Caco-2 (cell line): ENCODE results near the gene CAPN13. TPM values are rescaled to one million over a fixed set of nuclear protein-coding genes. Genes with fewer than 3 reads are reported as not detected.

Source experiments
- BruUV-seq: library from RNA; stranded (reverse); fragments of 400-500 nt; replicated peaks from 2 replicates; lab custom pipeline; 2021; lab: Mats Ljungman, UMichigan
- CTCF ChIA-PET: fragments of 300-600 bp; sonication (Branson Sonifier 250); formaldehyde crosslinking; loops from one replicate; lab custom pipeline; 2022; ENCODE audit warnings: antibody characterized with exemption; lab: Charles Lee
- POLR2A ChIA-PET: fragments of 300-600 bp; sonication (Branson Sonifier 250); formaldehyde crosslinking; loops from one replicate; lab custom pipeline; 2022; ENCODE audit warnings: antibody characterized with exemption; lab: Charles Lee
- DNase-seq, 2 experiments: peaks; one replicate each; pipeline versions ENCODE4 v3.0.0 to v3.0.0-alpha.2; 2020 to 2022
- H3K27me3 ChIP-seq: replicated peaks from 2 replicates; pipeline ENCODE4 v1.6.0; 2011; ENCODE audit warnings: low read length; ENCODE audit not compliant: control insufficient read depth, insufficient read depth
- H3K36me3 ChIP-seq: 2 replicates; pipeline ENCODE4 v1.5.1; 2011; ENCODE audit warnings: low read length; ENCODE audit not compliant: control insufficient read depth, insufficient read depth
- H3K4me1 ChIP-seq: fragments of 250-450 bp; sonication (Bioruptor Pico); 2 replicates; pipeline ENCODE4 v1.5.1; 2020; ENCODE audit warnings: mild to moderate bottlenecking
- H3K4me3 ChIP-seq: 2 replicates; pipeline ENCODE4 v1.5.1; 2011; ENCODE audit warnings: low read depth, mild to moderate bottlenecking, control low read depth, low read length
- H3K9me3 ChIP-seq: fragments of 250-450 bp; sonication (Bioruptor Pico); 2 replicates; pipeline ENCODE4 v1.5.1; 2020; ENCODE audit warnings: mild to moderate bottlenecking, moderate library complexity
- H3K27ac Mint-ChIP-seq: one replicate; pipeline ENCODE4 v1.8.0; 2022; ENCODE audit warnings: mixed read lengths; ENCODE audit not compliant: unreplicated experiment
- H3K27me3 Mint-ChIP-seq: one replicate; pipeline ENCODE4 v1.8.0; 2022; ENCODE audit warnings: mixed read lengths; ENCODE audit not compliant: insufficient read depth, unreplicated experiment
- H3K36me3 Mint-ChIP-seq: one replicate; pipeline ENCODE4 v1.8.0; 2022; ENCODE audit warnings: mild to moderate bottlenecking, mixed read lengths; ENCODE audit not compliant: insufficient read depth, unreplicated experiment
- H3K4me1 Mint-ChIP-seq: one replicate; pipeline ENCODE4 v1.8.0; 2022; ENCODE audit warnings: low read depth, mixed read lengths; ENCODE audit not compliant: unreplicated experiment
- H3K4me3 Mint-ChIP-seq: one replicate; pipeline ENCODE4 v1.8.0; 2022; ENCODE audit warnings: mild to moderate bottlenecking, moderate library complexity, mixed read lengths; ENCODE audit not compliant: unreplicated experiment
- H3K9me3 Mint-ChIP-seq: one replicate; pipeline ENCODE4 v1.8.0; 2022; ENCODE audit warnings: mixed read lengths; ENCODE audit not compliant: unreplicated experiment
- intact Hi-C: fragments of 100-400 bp; cut with micrococcal nuclease; formaldehyde crosslinking; loops from one replicate; pipeline ENCODE4 v1.10.0; 2022; ENCODE audit not compliant: unreplicated experiment
- total RNA-seq: library from RNA; stranded (reverse); gene quantifications from 2 replicates; pipeline ENCODE4 v1.2.3, GENCODE V29; 2022
- TF ChIP-seq, protein P1 (sequence below), 2 experiments: fragments of 200-600 bp in 1 of 2; IDR thresholded peaks; 1 replicate in 1 of 2; 2 replicates in 1 of 2; pipeline versions ENCODE4 v1.5.1 to v1.8.0; 2011 to 2022; ENCODE audit warnings: antibody characterized with exemption in 1 of 2, control low read depth in 1 of 2, inconsistent platforms in 1 of 2, low read depth in 1 of 2, low read length in 1 of 2, mild to moderate bottlenecking in 1 of 2, moderate library complexity in 1 of 2; ENCODE audit not compliant: insufficient read depth in 1 of 2, severe bottlenecking in 1 of 2, unreplicated experiment in 1 of 2

Gene CAPN13
- total RNA-seq, 1 experiment from 2014 or later: 2.1 TPM

GRCh38 chr2:30768708-30769480, 38.4 kb downstream of the CAPN13 start:
- H3K27me3 Mint-ChIP-seq: peaks cover 8% of the 10 kb centered on the region
- TF ChIP-seq, protein P1, sequence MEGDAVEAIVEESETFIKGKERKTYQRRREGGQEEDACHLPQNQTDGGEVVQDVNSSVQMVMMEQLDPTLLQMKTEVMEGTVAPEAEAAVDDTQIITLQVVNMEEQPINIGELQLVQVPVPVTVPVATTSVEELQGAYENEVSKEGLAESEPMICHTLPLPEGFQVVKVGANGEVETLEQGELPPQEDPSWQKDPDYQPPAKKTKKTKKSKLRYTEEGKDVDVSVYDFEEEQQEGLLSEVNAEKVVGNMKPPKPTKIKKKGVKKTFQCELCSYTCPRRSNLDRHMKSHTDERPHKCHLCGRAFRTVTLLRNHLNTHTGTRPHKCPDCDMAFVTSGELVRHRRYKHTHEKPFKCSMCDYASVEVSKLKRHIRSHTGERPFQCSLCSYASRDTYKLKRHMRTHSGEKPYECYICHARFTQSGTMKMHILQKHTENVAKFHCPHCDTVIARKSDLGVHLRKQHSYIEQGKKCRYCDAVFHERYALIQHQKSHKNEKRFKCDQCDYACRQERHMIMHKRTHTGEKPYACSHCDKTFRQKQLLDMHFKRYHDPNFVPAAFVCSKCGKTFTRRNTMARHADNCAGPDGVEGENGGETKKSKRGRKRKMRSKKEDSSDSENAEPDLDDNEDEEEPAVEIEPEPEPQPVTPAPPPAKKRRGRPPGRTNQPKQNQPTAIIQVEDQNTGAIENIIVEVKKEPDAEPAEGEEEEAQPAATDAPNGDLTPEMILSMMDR (IDR thresholded peaks at IDR 0.05; ENCODE audit: insufficient read depth in 1 of 2, low read depth in 1 of 2, low read length in 1 of 2, severe bottlenecking in 1 of 2, unreplicated experiment in 1 of 2): no peak
- no peaks in the 10 kb centered on the region for H3K9me3 ChIP-seq
- no peaks in the 10 kb centered on the region for H3K36me3 ChIP-seq
- H3K4me1 Mint-ChIP-seq: no peaks in the 10 kb centered on the region
- intact Hi-C loops: no loop called here
- BruUV-seq: no TSS peak
- H3K4me3 ChIP-seq: no peak overlapping the region
- no peaks in the 10 kb centered on the region for H3K36me3 Mint-ChIP-seq
- H3K4me1 ChIP-seq: no peaks in the 10 kb centered on the region
- no peaks in the 10 kb centered on the region for H3K27me3 ChIP-seq
- H3K9me3 Mint-ChIP-seq: no peaks in the 10 kb centered on the region
- ChIA-PET POLR2A (no interaction called here), CTCF (no interaction called here)
- no peak overlapping the region for H3K4me3 Mint-ChIP-seq
- H3K27ac Mint-ChIP-seq: no peak overlapping the region
- DNase-seq: no peak

- Histone ChIP-seq H3K9me3 (no peaks in the 10 kb centered on the region), H3K4me3 (no peak overlapping the region), H3K27me3 (no peaks in the 10 kb centered on the region), H3K4me1 (no peaks in the 10 kb centered on the region), H3K36me3 (no peaks in the 10 kb centered on the region)
- H3K27me3 Mint-ChIP-seq: peaks cover 5% of the 10 kb centered on the region
- H3K4me1 Mint-ChIP-seq: no peaks in the 10 kb centered on the region
- H3K27ac Mint-ChIP-seq: no peak overlapping the region
- intact Hi-C loops: no loop called here
- TF ChIP-seq, protein P1 (IDR thresholded peaks at IDR 0.05; ENCODE audit: insufficient read depth in 1 of 2, low read depth in 1 of 2, low read length in 1 of 2, severe bottlenecking in 1 of 2, unreplicated experiment in 1 of 2): no peak
- ChIA-PET POLR2A (no interaction called here), CTCF (no interaction called here)
- no peaks in the 10 kb centered on the region for H3K9me3 Mint-ChIP-seq
- BruUV-seq: no TSS peak
- no peaks in the 10 kb centered on the region for H3K36me3 Mint-ChIP-seq
- H3K4me3 Mint-ChIP-seq: no peak overlapping the region
- no peak for DNase-seq
Measured at GRCh38 chr2:30768036-30768686, 39.1 kb downstream of the CAPN13 start.

- no peak for DNase-seq
- no peaks in the 10 kb centered on the region for H3K36me3 ChIP-seq
- ChIA-PET CTCF (no interaction called here), POLR2A (no interaction called here)
- TF ChIP-seq, protein P1 (IDR thresholded peaks at IDR 0.05; ENCODE audit: insufficient read depth in 1 of 2, low read depth in 1 of 2, low read length in 1 of 2, severe bottlenecking in 1 of 2, unreplicated experiment in 1 of 2): no peak
- Mint-ChIP-seq H3K4me1 (no peaks in the 10 kb centered on the region), H3K27ac (no peak overlapping the region), H3K27me3 (peaks cover 5% of the 10 kb centered on the region), H3K36me3 (no peaks in the 10 kb centered on the region), H3K9me3 (no peaks in the 10 kb centered on the region), H3K4me3 (no peak overlapping the region)
- BruUV-seq: no TSS peak
- intact Hi-C loops: no loop called here
- H3K9me3 ChIP-seq: no peaks in the 10 kb centered on the region
- no peak overlapping the region for H3K4me3 ChIP-seq
- H3K4me1 ChIP-seq: no peaks in the 10 kb centered on the region
- no peaks in the 10 kb centered on the region for H3K27me3 ChIP-seq
Measured at GRCh38 chr2:30766666-30767065, 40.6 kb downstream of the CAPN13 start.
